ENCODE results near the gene PRPF38B.
A peak's percentile ranks its signal among the peaks of the same experiment; 100 is the strongest.
"Not testable (repeated sequence)": the region's sequence is repeated elsewhere in the genome, so short reads cannot be mapped to it uniquely, and the experiment has no call there.

The PRPF38B gene

DNA sequence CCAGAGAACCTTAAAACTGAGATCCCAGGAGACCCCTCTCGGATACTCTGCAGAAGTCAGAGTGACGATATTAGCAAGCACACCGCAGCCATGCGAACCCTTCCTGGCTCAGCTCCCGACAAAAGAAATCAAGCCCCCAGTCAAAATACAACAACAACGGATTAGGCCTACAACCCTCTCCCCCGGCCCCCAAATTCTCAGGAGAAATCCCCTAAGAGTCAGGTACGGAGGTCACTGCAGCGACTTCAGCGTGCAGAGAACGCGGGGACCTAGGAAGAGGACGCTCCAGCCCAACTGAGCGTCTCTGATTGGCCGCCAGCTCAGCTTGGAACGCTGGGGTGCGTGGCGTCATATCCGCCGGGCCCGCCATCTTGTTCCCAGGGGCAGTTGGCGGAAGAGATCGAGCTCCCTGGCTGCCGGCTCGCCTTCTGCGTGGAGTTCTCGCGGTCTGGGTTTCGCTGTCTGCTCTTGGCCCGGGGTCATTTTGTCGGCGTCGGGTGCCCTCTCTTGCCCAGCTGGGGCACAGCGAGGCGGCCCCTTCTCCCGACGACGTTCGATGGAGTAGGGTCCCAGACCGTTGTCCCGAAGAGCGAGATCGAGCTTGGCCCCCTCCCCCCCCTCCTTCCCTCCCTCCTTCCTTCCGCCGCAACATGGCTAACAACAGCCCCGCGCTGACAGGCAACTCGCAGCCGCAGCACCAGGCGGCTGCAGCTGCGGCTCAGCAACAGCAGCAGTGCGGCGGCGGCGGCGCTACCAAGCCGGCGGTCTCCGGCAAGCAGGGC, at the start of gene PRPF38B:
Gene PRPF38B, plus strand, starts transcription at position 369 of the 782 bp plus-strand sequence. Its CDS starts 282 bp downstream, at position 651.
- FAIRE-seq: no peak

DNA sequence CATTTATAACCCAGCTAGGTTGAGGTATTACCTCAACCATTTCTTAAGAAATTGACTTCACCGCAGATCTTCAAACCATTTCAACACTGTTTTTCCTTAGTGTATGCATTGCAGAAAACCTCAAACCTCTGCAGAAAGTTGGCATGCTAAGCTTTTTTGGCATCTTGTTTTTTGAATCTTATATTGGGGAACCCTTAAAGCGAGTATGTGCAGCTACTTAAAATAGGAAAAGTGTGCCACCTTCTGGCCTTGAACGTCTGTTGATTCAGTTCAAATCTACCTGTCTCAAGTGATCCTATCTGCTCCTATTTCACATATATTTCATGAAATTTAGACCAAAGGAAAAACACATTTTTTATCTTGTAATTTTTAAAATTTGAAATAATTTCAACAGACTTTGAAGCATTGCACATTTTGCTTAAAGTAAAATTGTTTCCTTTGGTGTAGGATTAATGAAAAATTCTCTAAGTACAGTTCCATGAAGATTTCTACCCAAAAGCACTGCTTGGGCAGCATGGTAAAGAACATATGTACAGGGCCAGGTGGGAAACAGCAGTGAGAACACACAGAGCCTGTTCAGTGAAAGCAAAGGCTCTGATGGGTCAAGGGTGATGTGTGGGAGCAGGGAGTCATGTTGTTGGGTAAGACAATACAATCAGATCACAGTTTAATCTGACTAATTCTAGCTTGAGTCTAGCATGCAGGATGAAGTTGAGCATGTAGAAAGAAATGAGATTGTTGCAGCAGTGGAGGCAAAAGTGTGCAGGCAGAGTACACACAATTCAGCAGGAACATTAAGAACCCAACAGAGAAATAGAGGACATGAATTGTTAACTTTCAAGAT, 48.4 kb upstream of the PRPF38B start:
- FAIRE-seq: peak; percentile 94

DNA sequence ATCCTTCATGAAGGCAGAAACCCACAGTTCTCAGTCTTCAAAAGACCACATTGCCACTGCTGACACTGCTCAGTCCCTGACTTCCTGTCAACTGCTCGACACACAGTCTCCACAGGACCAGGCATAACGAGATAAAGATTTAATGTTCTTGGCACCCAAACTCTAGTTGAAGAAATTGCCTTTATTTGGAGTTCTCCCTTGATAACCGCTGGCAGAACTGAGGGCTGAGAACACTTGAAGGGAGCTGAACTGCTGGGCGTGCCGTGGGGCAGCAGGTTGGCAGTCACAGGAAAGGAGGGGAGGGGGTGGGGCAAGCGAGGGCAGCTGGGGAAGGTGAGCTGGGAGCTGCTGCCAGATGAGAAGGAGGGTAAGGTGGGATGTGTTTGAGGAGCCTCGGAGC, 47.1 kb upstream of the PRPF38B start:
- FAIRE-seq: no peak

GRCh38 chr1:108645564-108646184, 46.4 kb upstream of the PRPF38B start:
- FAIRE-seq: no peak

DNA sequence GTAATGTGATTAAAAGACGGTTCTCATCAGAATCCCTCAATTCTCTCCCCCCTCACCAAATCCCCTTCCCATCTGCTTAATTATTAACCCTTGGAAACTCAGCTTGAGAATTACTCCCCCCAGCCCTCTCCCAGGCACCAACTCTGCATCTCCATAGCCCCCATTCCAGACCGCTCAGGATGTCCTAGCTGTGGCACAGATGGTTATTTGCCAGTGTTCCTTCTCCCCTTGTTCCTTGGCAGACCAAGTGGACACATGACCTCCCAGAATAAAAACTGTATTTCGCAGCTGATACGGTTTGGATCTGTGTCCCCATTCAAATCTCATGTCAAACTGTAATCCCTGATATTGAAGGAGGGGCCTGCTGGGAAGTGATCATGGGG, 45.9 kb upstream of the PRPF38B start:
- FAIRE-seq: no peak

DNA sequence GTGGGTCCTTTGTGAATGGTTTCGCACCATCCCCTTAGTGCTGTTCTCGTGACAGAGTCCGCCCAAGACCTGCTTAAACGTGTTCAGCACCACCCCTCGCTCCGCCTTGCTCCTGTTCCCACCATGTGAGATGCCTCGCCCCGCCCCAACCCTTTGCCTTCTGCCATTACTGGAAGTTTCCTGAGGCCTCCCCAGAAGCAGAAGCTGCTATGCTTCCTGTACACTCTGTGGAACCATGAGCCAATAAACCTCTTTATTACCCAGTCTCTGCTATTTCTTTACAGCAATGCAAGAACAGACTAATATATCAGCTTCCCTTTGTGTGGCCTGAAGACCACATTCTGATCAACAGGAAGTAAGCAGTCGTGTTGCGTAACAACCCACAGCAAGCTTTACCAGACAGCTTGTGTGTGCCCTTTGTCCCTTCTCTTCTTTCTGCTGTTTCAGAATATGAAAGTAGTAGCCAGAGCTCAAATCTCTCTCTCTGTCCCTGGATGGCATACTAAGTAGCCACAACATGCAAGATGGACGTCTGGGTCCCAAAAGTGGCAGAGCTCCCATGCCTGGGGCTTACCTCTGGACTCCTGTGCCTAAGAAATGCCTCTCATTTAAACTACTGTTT, 45.4 kb upstream of the PRPF38B start:
- FAIRE-seq: no peak

DNA sequence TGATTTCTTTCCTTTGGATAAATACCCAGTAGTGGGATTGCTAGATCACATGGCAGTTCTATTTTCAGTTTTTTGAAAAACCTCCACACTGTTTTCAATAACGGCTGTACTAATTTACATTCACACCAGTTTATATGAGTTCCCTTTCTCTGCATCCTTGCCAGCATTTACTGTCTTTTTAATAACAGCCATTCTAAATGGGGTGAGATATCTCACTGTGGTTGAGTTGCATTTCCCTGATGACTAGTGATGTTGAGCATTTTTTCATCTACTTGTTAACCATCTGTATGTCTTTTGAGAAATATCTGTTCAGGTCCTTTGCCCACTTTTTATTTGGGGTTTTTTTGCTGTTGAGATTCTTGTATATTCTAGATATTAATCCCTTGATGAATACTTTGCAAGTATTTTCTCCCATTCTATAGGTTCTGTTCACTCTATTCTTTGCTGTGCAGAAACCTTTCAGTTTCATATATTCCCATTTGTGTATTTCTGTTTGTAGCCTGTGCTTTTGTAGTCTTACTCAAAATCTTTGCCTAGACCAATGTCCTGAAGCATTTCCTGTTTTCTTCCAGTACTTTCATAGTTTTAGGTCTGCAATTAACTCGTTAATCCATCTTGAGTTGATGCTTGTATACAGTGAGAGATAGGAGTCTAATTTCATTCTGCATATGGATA, 38.5 kb upstream of the PRPF38B start:
- FAIRE-seq: no peak

GRCh38 chr1:108657356-108658080, 34.6 kb upstream of the PRPF38B start:
- no peak for FAIRE-seq

GRCh38 chr1:108661030-108661609, 31.0 kb upstream of the PRPF38B start, which contains the start of gene HENMT1:
TSS of gene HENMT1 (minus strand) at chr1:108661093. CDS start at chr1:108659884, 1,209 bp downstream.
- no peak for FAIRE-seq

- FAIRE-seq: no peak
These were observed 29.0 kb upstream of the PRPF38B start for GRCh38 chr1:108663074-108663473.

- FAIRE-seq: no peak
These were observed 27.6 kb upstream of the PRPF38B start for GRCh38 chr1:108664481-108664880.

- FAIRE-seq: no peak
These were observed 27.0 kb upstream of the PRPF38B start for GRCh38 chr1:108665067-108665466.

- no peak for FAIRE-seq
These were observed 26.3 kb upstream of the PRPF38B start for GRCh38 chr1:108665771-108666170.

- FAIRE-seq: not testable (repeated sequence)
These were observed 24.7 kb upstream of the PRPF38B start for GRCh38 chr1:108667422-108667821.

DNA sequence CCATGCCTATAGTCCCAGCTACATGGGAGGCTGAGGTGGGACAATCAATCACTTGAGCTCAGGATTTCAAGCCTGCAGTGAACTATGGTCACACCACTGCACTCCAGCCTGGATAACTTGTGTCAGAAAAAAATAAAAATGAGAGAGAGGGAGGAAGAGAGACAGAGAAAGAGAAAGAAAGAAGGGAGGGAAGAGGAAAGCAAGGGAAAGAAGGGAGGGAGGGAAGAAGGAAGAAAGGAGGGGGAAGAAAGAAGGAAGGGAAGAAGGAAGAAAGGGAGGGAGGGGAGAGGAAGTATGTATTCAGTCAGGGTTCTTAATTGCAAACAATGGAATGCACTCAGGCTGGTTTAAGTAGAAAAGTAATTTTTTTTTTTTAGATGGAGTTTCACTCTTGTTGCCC, 23.3 kb upstream of the PRPF38B start:
- FAIRE-seq: no peak

GRCh38 chr1:108669679-108670078, 22.4 kb upstream of the PRPF38B start:
- FAIRE-seq: no peak

GRCh38 chr1:108670131-108670773, 21.9 kb upstream of the PRPF38B start:
- FAIRE-seq: no peak

GRCh38 chr1:108671143-108671542, 21.0 kb upstream of the PRPF38B start:
- no peak for FAIRE-seq

DNA sequence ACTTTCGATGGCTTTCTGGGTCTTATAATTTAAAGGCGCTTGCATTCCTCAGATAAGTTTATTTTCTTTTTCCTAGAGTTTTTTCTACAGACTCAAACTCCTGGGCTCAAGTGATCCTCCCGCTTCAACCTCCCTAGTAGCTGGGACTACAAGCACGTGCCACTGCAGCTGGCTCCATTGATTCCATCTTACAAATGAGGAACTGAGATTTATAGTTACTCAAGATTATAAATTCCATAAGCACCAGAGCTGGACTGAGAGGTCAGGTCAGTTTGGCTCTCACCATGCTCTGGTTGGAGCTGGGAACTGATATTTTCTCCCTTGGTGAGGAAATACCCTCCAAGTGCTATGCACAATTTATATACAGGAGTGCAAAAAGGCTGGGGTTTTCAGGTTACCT, 13.4 kb upstream of the PRPF38B start:
- FAIRE-seq: no peak

- FAIRE-seq: no peak
These were observed 12.4 kb upstream of the PRPF38B start for GRCh38 chr1:108679586-108680213.

Measured in islet of Langerhans (tissue), 1 donor.